HG02885 (cell line): ENCODE data around the gene SGMS1.
"Not testable (repeated sequence)": the region's sequence is repeated elsewhere in the genome, so short reads cannot be mapped to it uniquely, and the experiment has no call there.

Source experiments
- ATAC-seq: cut with Tn5 transposase; IDR thresholded peaks from one replicate; pipeline ENCODE4 v1.9.1; 2021; ENCODE audit warnings: mild to moderate bottlenecking; ENCODE audit not compliant: unreplicated experiment, poor library complexity

Gene SGMS1

GRCh38 chr10:50623663-50624412 is at the start of gene SGMS1:
SGMS1 (minus strand) TSS chr10:50623956; CDS start chr10:50344114, 279,842 bp downstream.
- peak; percentile 34 for ATAC-seq

- ATAC-seq, result peak; percentile 61
These were observed 48.4 kb upstream of the SGMS1 start for GRCh38 chr10:50672152-50672551.

GRCh38 chr10:50671645-50672044 is 47.9 kb upstream of the SGMS1 start:
- not testable (repeated sequence) for ATAC-seq

- ATAC-seq, result not testable (repeated sequence)
These were observed 46.2 kb upstream of the SGMS1 start for GRCh38 chr10:50669957-50670356.

GRCh38 chr10:50667353-50667752 is 43.6 kb upstream of the SGMS1 start:
- not testable (repeated sequence) for ATAC-seq

- ATAC-seq, result not testable (repeated sequence)
These were observed 38.7 kb upstream of the SGMS1 start for GRCh38 chr10:50662420-50662819.

GRCh38 chr10:50661563-50661962 is 37.8 kb upstream of the SGMS1 start:
- ATAC-seq, result not testable (repeated sequence)

GRCh38 chr10:50659865-50660730 is 36.3 kb upstream of the SGMS1 start:
- ATAC-seq, result peak; percentile 99

GRCh38 chr10:50659016-50659864 is 35.5 kb upstream of the SGMS1 start:
- not testable (repeated sequence) for ATAC-seq

GRCh38 chr10:50658165-50658564 is 34.4 kb upstream of the SGMS1 start:
- no peak for ATAC-seq

- no peak for ATAC-seq
These were observed 30.0 kb upstream of the SGMS1 start for GRCh38 chr10:50653758-50654157.

- ATAC-seq, result peak; percentile 45
These were observed 29.4 kb upstream of the SGMS1 start for GRCh38 chr10:50653142-50653541.

- ATAC-seq, result peak; percentile 27
These were observed 28.1 kb upstream of the SGMS1 start for GRCh38 chr10:50651808-50652207.

GRCh38 chr10:50650481-50650880 is 26.7 kb upstream of the SGMS1 start:
- no peak for ATAC-seq

- no peak for ATAC-seq
These were observed 25.1 kb upstream of the SGMS1 start for GRCh38 chr10:50648935-50649227.

- peak; percentile 62 for ATAC-seq
These were observed 24.6 kb upstream of the SGMS1 start for GRCh38 chr10:50648089-50648934.

GRCh38 chr10:50647350-50647749 is 23.6 kb upstream of the SGMS1 start:
- ATAC-seq, result not testable (repeated sequence)

- no peak for ATAC-seq
These were observed 21.5 kb upstream of the SGMS1 start for GRCh38 chr10:50645236-50645635.

GRCh38 chr10:50641626-50642025 is 17.9 kb upstream of the SGMS1 start:
- ATAC-seq, result no peak

- ATAC-seq, result no peak
These were observed 16.5 kb upstream of the SGMS1 start for GRCh38 chr10:50640238-50640637.
